AG09319 (cell line): ENCODE data around the gene GATB.

Experiments used
- DNase-seq: peaks from one replicate; pipeline ENCODE4 v3.0.0-alpha.2; 2010; ENCODE audit warnings: low read depth; ENCODE audit errors: extremely low read depth
- CTCF ChIP-seq: IDR thresholded peaks from 2 replicates; pipeline ENCODE4 v1.5.1; 2011; ENCODE audit warnings: low read depth, mild to moderate bottlenecking, inconsistent platforms, low read length, moderate library complexity

GATB gene

GRCh38 chr4:151661873-151662272 lies 98.9 kb downstream of the GATB start:
- no peak for TF ChIP-seq CTCF
- no peak for DNase-seq

GRCh38 chr4:151660676-151661075 lies 100.1 kb downstream of the GATB start:
- no peak for TF ChIP-seq CTCF
- no peak for DNase-seq

GRCh38 chr4:151659601-151660364 lies 101.0 kb downstream of the GATB start:
- no peak for TF ChIP-seq CTCF
- DNase-seq = no peak

GRCh38 chr4:151658959-151659600 lies 101.7 kb downstream of the GATB start:
- TF ChIP-seq CTCF = no peak
- no peak for DNase-seq

- TF ChIP-seq CTCF = no peak
- DNase-seq = no peak
Measured at GRCh38 chr4:151657896-151658295, 102.9 kb downstream of the GATB start.

GRCh38 chr4:151656058-151656457 lies 104.7 kb downstream of the GATB start:
- no peak for TF ChIP-seq CTCF
- no peak for DNase-seq

GRCh38 chr4:151653548-151653918 lies 107.3 kb downstream of the GATB start:
- no peak for DNase-seq
- TF ChIP-seq CTCF = no peak
